Embryonic facial prominence (tissue), 1 donor: ENCODE measurements around the gene STMN3.
"Not testable (repeated sequence)": the region's sequence is repeated elsewhere in the genome, so short reads cannot be mapped to it uniquely, and the experiment has no call there.

Source experiments
- DNase-seq: peaks from one replicate; pipeline ENCODE4 v3.0.0-alpha.2; 2016; ENCODE audit errors: extremely low spot score

The STMN3 gene

GRCh38 chr20:63635431-63636141, 17.6 kb downstream of the STMN3 start:
- DNase-seq, result no peak

- no peak for DNase-seq
Observed at GRCh38 chr20:63633732-63634131, 19.5 kb downstream of the STMN3 start.

GRCh38 chr20:63631426-63631825, 21.8 kb downstream of the STMN3 start:
- DNase-seq, result not testable (repeated sequence)

- DNase-seq, result not testable (repeated sequence)
Observed at GRCh38 chr20:63630956-63631355, 22.3 kb downstream of the STMN3 start.

- no peak for DNase-seq
Observed at GRCh38 chr20:63628246-63628975, 24.8 kb downstream of the STMN3 start.

GRCh38 chr20:63627751-63628245, 25.4 kb downstream of the STMN3 start:
- DNase-seq, result no peak

GRCh38 chr20:63627129-63627750, 26.0 kb downstream of the STMN3 start:
- DNase-seq, result peak; percentile 83

- no peak for DNase-seq
Observed at GRCh38 chr20:63626424-63627128, 26.6 kb downstream of the STMN3 start, which contains the start of gene GMEB2. Gene GMEB2 (minus strand): TSS chr20:63627101. CDS start chr20:63619397, 7,704 bp downstream.

- peak; percentile 25 for DNase-seq
Observed at GRCh38 chr20:63625771-63626423, 27.3 kb downstream of the STMN3 start.

GRCh38 chr20:63624486-63624885, 28.7 kb downstream of the STMN3 start:
- DNase-seq, result no peak

- no peak for DNase-seq
Observed at GRCh38 chr20:63622732-63623131, 30.5 kb downstream of the STMN3 start.

- DNase-seq, result no peak
Observed at GRCh38 chr20:63622096-63622495, 31.1 kb downstream of the STMN3 start.

- no peak for DNase-seq
Observed at GRCh38 chr20:63620991-63621390, 32.2 kb downstream of the STMN3 start.

- no peak for DNase-seq
Observed at GRCh38 chr20:63619505-63619904, 33.7 kb downstream of the STMN3 start.

- DNase-seq, result no peak
Observed at GRCh38 chr20:63619086-63619485, 34.1 kb downstream of the STMN3 start.

GRCh38 chr20:63618291-63618980, 34.8 kb downstream of the STMN3 start:
- DNase-seq, result no peak

GRCh38 chr20:63617876-63618265, 35.4 kb downstream of the STMN3 start:
- DNase-seq, result no peak

- DNase-seq, result no peak
Observed at GRCh38 chr20:63617092-63617875, 35.9 kb downstream of the STMN3 start.

- DNase-seq, result not testable (repeated sequence)
Observed at GRCh38 chr20:63613863-63614594, 39.2 kb downstream of the STMN3 start.
